GM21737 (cell line): ENCODE data around the gene PFKFB4.
"Not testable (repeated sequence)": the region's sequence is repeated elsewhere in the genome, so short reads cannot be mapped to it uniquely, and the experiment has no call there.

Experiments
- ATAC-seq: cut with Tn5 transposase; IDR thresholded peaks from one replicate; pipeline ENCODE4 v1.9.1; 2021; ENCODE audit warnings: mild to moderate bottlenecking, moderate library complexity; ENCODE audit not compliant: unreplicated experiment

The PFKFB4 gene

GRCh38 chr3:48535578-48535977 lies 21.0 kb downstream of the PFKFB4 start:
- no peak for ATAC-seq

- ATAC-seq: no peak
Measured at GRCh38 chr3:48532977-48533337, 23.6 kb downstream of the PFKFB4 start.

GRCh38 chr3:48532271-48532976 lies 24.2 kb downstream of the PFKFB4 start:
- no peak for ATAC-seq

- not testable (repeated sequence) for ATAC-seq
Measured at GRCh38 chr3:48530701-48531100, 25.9 kb downstream of the PFKFB4 start.

GRCh38 chr3:48528754-48529153 lies 27.8 kb downstream of the PFKFB4 start:
- no peak for ATAC-seq

- ATAC-seq: no peak
Measured at GRCh38 chr3:48528048-48528447, 28.6 kb downstream of the PFKFB4 start.

GRCh38 chr3:48524970-48525369 lies 31.6 kb downstream of the PFKFB4 start:
- ATAC-seq: no peak

GRCh38 chr3:48521635-48522034 lies 35.0 kb downstream of the PFKFB4 start:
- no peak for ATAC-seq

- ATAC-seq: no peak
Measured at GRCh38 chr3:48519277-48519643, 37.3 kb downstream of the PFKFB4 start.

GRCh38 chr3:48518638-48519276 lies 37.8 kb downstream of the PFKFB4 start:
- ATAC-seq: no peak

GRCh38 chr3:48518069-48518468 lies 38.5 kb downstream of the PFKFB4 start:
- ATAC-seq: no peak

- ATAC-seq: no peak
Measured at GRCh38 chr3:48516571-48516970, 40.0 kb downstream of the PFKFB4 start.

GRCh38 chr3:48514431-48515227 lies 42.0 kb downstream of the PFKFB4 start:
- ATAC-seq: no peak

GRCh38 chr3:48511551-48511950 lies 45.1 kb downstream of the PFKFB4 start:
- no peak for ATAC-seq

GRCh38 chr3:48507256-48508061 lies 49.1 kb downstream of the PFKFB4 start:
- ATAC-seq: peak; percentile 55

GRCh38 chr3:48505968-48506504 lies 50.6 kb downstream of the PFKFB4 start:
- ATAC-seq: no peak

- no peak for ATAC-seq
Measured at GRCh38 chr3:48505146-48505545, 51.5 kb downstream of the PFKFB4 start.

- ATAC-seq: no peak
Measured at GRCh38 chr3:48504051-48504946, 52.3 kb downstream of the PFKFB4 start, which contains the start of gene SHISA5. Gene SHISA5, minus strand, starts transcription at chr3:48504174. Its CDS starts 80 bp downstream, at chr3:48504094.

- ATAC-seq: no peak
Measured at GRCh38 chr3:48503401-48504050, 53.1 kb downstream of the PFKFB4 start.
